Esophagus squamous epithelium (tissue), 4 donors: ENCODE data around the gene INO80E.

Experiments used
- CTCF ChIP-seq, 6 experiments: fragments of 450-650 bp in 4 of 6; fragments of 200-600 bp in 2 of 6; sonication (generic) in 2 of 6; IDR thresholded peaks; one replicate each; pipeline ENCODE4 v1.5.1; 2016 to 2019; ENCODE audit warnings: antibody characterized with exemption in 6 of 6, mild to moderate bottlenecking in 4 of 6, moderate library complexity in 4 of 6
- POLR2A ChIP-seq, 4 donors: fragments of 450-650 bp; IDR thresholded peaks; one replicate each; pipeline ENCODE4 v1.6.1; 2017; ENCODE audit warnings: antibody characterized with exemption in 4 of 4, mild to moderate bottlenecking in 4 of 4, moderate library complexity in 3 of 4

DNA sequence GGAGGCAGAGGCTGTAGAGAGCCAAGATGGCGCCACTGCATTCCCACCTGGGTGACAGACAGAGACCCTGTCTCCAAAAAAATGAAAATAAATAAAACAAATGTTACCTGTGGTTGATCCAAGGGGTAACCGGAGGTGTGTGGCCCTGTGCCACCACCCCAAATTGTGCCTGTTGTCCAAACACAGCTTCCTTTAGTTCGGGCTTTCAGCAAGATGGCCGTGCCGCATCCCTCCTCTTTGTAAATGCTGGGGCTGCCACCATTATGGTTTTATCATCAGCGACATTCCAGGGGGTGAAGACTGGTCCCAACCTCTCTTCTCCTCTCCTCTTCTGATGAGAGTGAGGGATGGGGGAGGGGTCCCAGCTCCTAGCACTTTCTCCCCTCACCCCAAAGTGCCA is 26.8 kb downstream of the INO80E start, which contains the start of gene C16orf92:
- no peak for TF ChIP-seq CTCF (IDR thresholded peaks at IDR 0.05)
- TF ChIP-seq POLR2A (IDR thresholded peaks at IDR 0.05): no peak
